NCI-H1105 treated with DMSO at 0.1 percent for 48 hours (cell line): ENCODE results near the gene FUT2.
A peak's percentile ranks its signal among the peaks of the same experiment; 100 is the strongest.

ENCODE experiments used
- DNase-seq: peaks from one replicate; lab custom pipeline; 2025; lab: John Stamatoyannopoulos, UW

The FUT2 gene

GRCh38 chr19:48751845-48752495 is 56.2 kb downstream of the FUT2 start:
- no peak for DNase-seq

GRCh38 chr19:48752496-48753365 is 57.0 kb downstream of the FUT2 start, which contains the start of gene FUT1:
TSS of gene FUT1 (minus strand) at chr19:48752641. CDS start at chr19:48751281, 1,360 bp downstream.
- DNase-seq, result peak; percentile 95

DNA sequence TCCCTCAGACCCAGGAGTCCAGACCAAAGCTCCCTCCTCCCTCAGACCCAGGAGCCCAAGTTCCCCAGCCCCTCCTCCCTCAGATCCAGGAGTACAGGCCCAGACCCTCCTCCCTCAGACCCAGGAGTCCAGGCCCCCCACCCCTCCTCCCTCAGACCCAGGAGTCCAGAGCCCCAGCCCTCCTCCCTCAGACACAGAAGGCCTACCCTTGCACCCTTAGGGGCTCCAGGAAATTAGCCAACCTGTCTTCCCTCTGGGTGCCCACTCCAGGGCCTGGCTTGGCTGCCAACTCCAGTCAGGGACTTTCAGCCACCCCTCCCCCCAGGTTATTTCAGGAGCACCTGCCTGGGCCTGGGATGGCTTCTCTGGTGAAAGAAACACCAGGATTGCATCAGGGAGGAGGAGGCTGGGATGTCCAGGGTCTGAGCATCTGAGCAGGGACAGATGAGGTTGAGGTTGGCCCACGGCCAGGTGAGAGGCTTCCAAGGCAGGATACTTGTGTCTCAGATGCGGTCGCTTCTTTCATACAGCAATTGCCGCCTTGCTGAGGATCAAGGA is 59.4 kb downstream of the FUT2 start, which contains the start of gene FGF21:
FGF21 (plus strand) TSS at position 441 of the 558 bp plus-strand sequence. CDS start 713 bp downstream, outside the sequence.
- no peak for DNase-seq
